GM12875 (cell line): ENCODE data around the gene EDNRA.
A peak's percentile ranks its signal among the peaks of the same experiment; 100 is the strongest.

Experiments
- H3K4me3 ChIP-seq: one replicate; pipeline ENCODE4 v1.5.1; 2011; ENCODE audit warnings: low read depth, low read length, control low read depth
- CTCF ChIP-seq: IDR thresholded peaks from 2 replicates; pipeline ENCODE4 v1.5.1; 2011; ENCODE audit warnings: low read depth, mild to moderate bottlenecking, control low read depth, inconsistent platforms, low read length, moderate library complexity, borderline replicate concordance; ENCODE audit not compliant: insufficient read depth

Gene EDNRA

DNA sequence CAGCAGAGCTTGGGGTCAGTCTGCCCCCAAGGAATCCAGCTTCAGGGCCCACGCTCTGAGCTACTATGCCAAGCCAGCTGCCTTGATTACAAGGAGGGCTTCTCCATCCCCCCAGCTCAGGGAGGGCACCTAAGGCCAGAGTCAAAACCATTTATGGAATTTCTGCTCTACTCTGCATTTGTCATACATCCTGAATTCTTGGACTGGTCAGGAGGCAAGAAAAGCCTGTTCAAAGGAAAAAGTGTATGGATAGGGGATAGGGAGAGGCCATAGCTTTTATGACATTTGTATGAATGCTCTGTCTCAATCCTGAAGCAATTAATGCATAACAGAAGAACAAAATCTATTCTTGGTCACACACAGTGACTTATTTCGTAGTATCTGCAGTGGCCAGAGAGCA, 32.2 kb downstream of the EDNRA start:
- no peak for TF ChIP-seq CTCF
- no peak overlapping the region for H3K4me3 ChIP-seq

DNA sequence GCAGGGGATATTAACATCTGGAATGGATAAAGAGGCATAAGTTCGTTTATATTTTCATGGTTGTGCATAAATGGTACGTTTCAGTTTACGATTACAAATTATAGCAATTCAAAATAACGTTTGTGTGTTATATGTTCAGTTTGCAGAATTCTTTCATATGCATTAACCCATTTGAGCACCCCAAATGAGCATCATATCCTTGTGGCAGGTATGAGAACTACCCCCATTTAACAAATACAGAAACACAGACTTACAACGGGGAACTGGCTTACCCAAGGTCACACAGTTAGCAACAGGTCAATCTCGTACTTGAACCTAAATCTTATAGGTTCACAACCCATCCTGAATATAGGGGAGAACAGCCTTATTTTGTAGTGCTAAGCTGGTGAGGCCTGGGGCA, 33.1 kb downstream of the EDNRA start:
- H3K4me3 ChIP-seq = no peak overlapping the region
- TF ChIP-seq CTCF = no peak

- TF ChIP-seq CTCF = no peak
- no peak overlapping the region for H3K4me3 ChIP-seq
Observed at GRCh38 chr4:147515220-147515936, 34.5 kb downstream of the EDNRA start.

GRCh38 chr4:147516133-147516532, 35.2 kb downstream of the EDNRA start:
- no peak for TF ChIP-seq CTCF
- no peak overlapping the region for H3K4me3 ChIP-seq

- TF ChIP-seq CTCF = no peak
Observed at GRCh38 chr4:147518086-147518485, 37.2 kb downstream of the EDNRA start.

GRCh38 chr4:147518846-147519767, 38.2 kb downstream of the EDNRA start:
- peak; percentile 88 for TF ChIP-seq CTCF

More at GRCh38 chr4:147518086-147518485, 37.2 kb downstream of the EDNRA start:
- no peak overlapping the region for H3K4me3 ChIP-seq

More at GRCh38 chr4:147518846-147519767, 38.2 kb downstream of the EDNRA start:
- no peak overlapping the region for H3K4me3 ChIP-seq
